Suppressor macrophage treated with lipopolysaccharide for 4 hours (primary cell): ENCODE data around the gene IL1RAP.
"Not testable (repeated sequence)": the region's sequence is repeated elsewhere in the genome, so short reads cannot be mapped to it uniquely, and the experiment has no call there.

Experiments
- DNase-seq: peaks from one replicate; pipeline ENCODE4 v3.0.0-alpha.2; 2020

IL1RAP gene, protein sequence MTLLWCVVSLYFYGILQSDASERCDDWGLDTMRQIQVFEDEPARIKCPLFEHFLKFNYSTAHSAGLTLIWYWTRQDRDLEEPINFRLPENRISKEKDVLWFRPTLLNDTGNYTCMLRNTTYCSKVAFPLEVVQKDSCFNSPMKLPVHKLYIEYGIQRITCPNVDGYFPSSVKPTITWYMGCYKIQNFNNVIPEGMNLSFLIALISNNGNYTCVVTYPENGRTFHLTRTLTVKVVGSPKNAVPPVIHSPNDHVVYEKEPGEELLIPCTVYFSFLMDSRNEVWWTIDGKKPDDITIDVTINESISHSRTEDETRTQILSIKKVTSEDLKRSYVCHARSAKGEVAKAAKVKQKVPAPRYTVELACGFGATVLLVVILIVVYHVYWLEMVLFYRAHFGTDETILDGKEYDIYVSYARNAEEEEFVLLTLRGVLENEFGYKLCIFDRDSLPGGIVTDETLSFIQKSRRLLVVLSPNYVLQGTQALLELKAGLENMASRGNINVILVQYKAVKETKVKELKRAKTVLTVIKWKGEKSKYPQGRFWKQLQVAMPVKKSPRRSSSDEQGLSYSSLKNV

DNA sequence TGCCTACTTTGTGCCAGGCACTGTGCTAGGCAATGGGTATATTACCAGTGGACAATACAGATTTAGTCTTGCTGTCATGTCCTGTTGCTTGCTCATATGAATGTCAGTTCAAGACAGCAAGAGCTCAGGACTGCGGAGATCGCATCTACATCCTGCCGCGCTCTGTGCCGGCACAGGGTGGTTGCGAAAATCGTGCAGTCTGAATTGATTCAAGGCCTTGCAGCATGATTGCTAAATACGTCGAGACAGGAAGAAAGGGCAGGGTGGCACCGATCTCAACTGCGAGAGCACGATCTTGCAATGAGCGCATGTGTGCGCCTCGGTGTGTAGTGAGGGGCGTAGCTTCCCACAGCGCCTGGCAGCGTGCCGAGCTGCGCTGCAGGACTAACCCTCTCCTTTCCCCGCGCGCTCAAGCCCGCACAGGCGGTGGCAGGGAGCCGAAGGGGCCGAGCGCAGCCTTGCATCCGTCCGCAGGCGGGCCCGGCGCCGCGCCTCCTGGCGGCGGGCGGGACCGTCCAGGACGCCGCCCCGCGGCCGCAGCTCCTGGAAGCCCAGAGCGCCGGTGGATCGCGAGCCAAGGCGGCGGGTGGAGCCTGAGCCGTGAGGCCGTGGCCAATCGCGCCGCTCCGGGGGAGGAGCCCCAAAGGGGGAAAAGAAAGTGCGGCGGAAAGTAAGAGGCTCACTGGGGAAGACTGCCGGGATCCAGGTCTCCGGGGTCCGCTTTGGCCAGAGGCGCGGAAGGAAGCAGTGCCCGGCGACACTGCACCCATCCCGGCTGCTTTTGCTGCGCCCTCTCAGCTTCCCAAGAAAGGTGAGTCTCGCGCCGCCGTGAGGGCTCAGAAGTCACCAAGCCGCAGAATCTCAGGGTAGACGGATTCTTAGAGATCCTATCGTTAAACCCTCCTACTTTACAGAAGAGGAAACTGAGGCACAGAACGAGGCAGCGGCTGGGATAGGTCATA, at the start of gene IL1RAP:
TSS of gene IL1RAP (plus strand) at position 677 of the 962 bp plus-strand sequence. CDS start 50,205 bp downstream, outside the sequence.
- peak; percentile 97 for DNase-seq

DNA sequence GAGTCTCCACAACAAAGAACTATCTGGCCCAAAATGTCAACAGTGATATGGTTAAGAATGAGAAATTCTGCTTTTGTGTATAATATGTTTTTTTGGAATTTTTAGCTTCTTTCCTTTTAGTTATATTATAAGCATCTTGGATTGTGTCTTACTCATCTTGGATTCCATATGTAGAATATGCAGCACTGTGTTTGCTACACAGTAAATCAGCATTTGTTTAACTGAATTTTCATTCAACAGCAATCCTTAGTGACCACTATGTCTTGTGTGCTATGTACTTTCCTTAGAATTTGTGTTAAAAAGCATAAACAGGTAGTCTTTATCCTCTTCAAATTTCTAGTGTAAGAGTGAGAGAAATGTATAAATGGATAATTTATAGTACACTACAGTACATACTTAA, 46.0 kb upstream of the IL1RAP start:
- DNase-seq = no peak

DNA sequence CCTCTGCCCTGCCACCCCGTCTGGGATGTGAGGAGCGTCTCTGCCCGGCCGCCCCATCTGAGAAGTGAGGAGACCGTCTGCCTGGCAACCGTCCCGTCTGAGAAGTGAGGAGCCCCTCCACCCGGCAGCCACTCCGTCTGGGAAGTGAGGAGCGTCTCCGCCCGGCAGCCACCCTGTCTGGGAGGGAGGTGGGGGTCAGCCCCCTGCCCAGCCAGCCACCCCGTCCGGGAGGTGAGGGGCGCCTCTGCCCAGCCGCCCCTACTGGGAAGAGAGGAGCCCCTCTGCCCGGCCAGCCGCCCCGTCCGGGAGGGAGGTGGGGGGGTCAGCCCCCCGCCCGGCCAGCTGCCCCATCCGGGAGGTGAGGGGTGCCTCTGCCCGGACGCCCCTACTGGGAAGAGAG, 40.6 kb upstream of the IL1RAP start:
- DNase-seq = not testable (repeated sequence)

DNA sequence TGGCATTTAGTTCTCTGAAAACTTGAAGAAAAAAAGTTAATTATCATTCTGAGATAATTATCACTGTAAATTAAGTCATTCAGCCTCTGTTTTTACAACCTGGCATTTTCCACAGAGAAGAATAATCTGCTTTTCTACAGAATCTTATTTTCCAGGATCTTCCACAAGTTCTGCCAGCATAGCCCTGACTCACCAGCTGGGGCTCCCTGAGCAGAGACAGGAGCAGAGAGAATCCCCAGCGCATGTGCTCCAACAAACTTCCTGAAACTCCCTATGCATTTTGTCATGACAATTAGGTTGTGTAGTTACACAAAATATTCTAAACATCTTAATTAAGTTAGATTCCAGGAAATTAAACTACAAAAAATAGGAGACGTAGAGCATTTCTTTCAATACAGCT, 32.1 kb upstream of the IL1RAP start:
- no peak for DNase-seq

DNA sequence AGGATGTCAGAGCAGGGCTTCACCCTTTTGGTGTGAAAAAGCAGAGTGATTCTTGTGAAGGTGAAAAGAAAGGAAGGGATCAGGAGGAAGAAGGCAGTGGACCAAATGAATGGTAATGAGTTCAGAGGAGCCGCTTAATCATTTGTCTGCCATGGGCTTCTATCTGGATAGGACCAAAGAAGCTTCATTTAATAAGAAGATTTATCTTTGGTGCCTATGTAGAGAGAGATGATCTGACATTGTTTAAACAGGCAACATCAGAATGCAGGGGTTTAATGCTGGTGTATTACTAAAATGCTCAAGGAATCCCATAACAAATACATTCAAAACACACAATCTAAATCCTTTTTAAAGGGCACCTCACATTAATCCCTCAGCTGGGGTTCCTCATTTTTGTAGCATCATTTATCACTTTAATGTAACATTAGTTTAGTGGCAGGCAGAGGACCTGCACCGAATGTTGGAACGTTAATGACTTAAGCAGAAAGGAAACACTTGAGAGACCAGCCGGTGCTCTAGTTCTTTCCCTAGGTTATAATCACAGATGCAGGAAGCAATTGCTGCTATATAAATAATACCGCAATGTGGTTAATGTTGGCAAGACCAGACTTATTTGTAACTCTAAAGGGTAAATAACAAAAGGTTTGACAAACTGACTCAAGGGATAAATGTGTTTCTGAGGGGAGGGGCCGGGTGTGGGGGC, 27.9 kb upstream of the IL1RAP start:
- DNase-seq = no peak

DNA sequence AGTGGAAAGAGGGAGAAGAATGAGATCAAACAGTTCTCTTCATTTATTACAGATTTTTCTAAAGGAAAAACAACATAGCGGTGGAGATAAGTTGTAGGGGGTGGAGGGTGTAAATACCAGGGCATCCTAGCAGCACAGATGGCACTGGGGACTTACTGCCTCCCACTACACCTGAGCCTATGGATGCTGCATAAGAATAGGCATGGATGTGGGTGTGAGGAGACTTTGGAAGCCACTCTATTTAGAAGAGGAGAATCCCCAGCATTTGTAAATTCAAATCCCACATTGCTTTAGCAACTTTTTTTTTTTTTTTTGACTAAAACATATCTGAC, 27.4 kb upstream of the IL1RAP start:
- DNase-seq = no peak

- no peak for DNase-seq
Observed at GRCh38 chr3:190486908-190487607, 26.8 kb upstream of the IL1RAP start.

DNA sequence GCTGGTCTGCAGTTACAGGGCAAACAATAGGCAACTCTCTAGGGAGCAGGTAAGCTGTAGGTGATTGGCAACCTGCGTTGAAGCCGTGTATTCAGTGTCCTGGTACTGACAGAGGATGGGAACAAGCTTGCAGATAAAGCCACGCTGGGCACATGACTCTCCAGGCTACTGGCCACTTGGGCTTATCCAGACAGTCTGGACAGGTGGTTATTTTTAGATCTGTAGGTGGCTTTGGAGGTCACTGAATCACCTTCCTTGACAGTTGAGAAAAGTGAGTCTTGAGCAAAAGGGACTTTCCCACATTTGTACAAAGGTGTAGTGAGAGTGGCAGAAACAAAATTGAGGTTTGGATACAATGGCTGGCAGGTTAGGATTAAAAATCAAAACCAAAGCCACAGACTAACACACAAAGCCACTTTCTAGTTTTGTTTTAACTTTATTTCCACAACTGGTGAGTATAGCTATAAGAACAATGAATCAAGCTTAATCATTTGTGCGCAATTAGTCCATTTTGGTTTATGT, 22.3 kb upstream of the IL1RAP start:
- no peak for DNase-seq

DNA sequence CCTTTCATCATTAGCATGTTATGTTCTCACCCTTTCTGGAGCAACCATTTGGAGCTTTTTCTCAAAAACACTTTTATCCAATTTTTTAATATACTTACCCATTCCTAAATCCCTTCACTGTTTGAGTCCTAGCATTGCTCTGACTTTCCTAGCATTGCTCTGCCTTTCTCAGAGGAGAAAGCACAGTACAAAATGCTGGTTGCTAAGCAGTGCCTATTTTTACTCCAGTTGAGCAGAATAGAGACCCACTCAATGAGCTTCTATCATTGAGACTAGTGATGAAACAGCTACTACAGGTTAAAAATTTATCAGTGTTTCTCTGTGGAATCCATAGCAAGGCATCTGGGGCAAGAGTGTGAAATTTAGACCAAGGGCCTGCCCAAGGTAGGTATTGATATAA, 21.8 kb upstream of the IL1RAP start:
- DNase-seq = no peak

DNA sequence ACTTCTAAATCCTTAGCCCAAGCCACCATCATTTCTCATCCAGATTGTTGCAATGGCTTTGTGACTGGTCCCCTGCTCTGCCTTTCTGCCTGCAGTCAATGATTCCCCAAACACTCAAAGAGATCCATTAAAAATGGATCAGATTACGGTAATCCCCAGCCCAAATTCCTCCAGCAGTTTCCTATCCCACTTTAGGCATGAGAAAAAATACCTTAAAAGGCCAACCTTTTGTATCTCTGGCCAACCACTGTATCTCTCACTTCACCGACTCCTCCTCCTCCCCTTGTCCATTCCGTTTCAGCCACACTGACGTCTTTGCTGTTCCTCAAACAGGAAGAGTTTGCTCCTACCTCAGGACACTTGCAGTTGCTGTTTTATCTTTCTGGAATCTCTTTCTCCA, 20.9 kb upstream of the IL1RAP start:
- no peak for DNase-seq

DNA sequence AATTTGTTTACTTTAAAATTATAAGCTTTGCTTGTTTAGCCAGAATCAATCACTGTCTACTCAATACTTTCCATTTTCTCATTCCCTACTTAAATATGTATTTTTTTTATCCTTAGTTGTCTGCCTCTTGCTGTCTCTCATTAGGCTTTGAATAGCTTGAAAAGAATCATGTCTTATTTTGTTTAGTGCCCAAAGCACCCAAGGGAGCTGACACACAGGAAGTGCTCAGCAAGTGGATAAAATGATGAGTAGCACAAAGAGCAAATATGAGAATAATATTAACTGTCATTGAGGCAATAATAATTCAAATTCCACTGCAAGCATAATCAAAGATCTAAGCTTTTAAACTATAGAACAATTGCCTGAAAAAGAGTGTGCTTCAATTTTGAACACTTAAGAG, 19.0 kb upstream of the IL1RAP start:
- DNase-seq = no peak

GRCh38 chr3:190495354-190495753, 18.5 kb upstream of the IL1RAP start:
- DNase-seq = no peak

DNA sequence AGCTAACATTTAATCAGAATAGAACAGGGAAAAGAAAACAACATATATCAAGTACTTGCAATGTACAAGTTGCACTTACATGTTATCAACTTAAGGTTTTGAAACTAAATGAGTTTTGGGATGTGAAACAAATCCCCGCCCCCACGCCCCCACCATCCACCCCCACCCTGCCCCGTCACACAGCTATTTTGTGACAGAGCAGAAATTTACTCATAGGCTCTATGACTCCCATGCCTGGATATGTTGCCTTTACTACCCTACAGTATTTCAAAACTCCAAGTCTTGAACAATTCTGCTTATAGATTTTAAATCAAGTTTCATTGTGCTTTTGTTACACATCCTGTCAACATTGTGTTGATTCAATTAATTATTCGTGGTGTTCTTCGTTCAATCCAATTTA, 18.1 kb upstream of the IL1RAP start:
- DNase-seq = peak; percentile 85

GRCh38 chr3:190496859-190497258, 17.0 kb upstream of the IL1RAP start:
- DNase-seq = no peak

- no peak for DNase-seq
Observed at GRCh38 chr3:190497811-190498210, 16.1 kb upstream of the IL1RAP start.

DNA sequence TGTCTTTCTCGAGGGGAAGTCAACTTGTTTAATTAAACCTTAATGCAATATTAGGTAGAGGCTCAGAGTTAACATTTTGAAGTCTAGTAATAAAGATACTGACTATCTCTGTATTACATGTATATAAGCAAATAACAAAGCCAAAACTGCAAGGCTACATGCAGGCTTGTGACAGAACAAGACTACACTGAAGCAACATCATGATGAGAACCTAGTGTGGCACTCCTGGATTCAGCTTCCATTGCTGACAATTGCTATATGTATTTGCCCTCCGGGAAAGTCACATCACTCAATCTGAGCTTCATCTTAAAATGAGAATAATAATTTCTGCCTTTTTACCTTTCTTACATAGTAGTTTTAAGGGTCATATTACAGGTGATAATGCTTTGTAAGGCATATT, 15.6 kb upstream of the IL1RAP start:
- DNase-seq = no peak

DNA sequence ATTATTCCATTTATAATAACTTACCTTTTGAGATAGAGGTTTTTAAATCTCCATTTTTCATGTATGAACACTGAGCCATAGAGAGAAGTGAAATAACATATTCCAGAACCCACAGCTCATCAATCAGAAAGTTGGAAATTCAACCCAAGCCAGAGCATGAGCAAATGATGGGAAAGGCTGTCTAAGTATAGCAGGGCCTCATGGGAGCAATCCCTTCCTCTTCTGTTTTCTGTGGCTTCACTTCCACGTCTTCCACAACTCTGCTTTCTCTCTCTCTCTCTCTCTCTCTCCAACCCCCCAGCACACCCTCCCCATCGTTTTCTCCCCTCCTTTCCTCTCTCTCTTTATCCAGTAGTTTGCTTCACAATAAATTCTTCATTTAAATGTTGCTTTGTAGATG, 14.8 kb upstream of the IL1RAP start:
- no peak for DNase-seq

GRCh38 chr3:190502946-190503345, 10.9 kb upstream of the IL1RAP start:
- peak; percentile 42 for DNase-seq

DNA sequence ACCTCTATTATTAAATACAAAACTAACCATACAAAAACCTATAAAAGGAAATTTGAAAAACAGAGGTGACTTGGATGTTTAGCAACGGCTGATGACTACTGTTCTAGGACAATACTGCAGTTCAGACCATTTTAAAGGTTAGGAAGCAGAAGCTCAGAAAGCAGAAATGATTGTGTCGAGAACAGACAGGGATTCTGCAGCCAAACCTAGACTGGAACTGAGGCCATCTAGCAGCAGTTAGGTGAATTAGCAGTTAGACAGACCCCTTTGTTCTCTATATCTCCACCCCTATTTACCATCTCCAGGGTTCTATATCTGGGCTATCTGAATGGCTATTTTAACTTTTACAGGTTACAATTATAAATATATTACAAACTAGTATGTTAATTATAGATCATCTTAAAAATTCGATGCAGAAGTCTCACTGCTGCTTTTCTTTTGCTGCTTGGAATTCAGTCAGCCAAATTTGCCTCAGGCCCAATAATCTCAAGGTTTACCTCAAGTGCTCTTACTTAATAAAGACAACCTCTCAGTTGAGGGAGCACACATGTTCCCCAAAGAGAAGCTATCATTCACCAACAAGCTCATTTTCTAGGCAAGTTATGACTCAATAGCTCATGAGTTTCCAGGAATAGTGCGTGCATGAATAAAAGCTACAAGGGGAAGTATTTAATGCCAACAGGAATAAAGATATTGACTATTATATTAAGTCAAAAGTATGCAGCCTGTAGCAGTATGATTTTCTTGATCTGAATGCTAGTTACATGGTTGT, 9.3 kb upstream of the IL1RAP start:
- DNase-seq = peak; percentile 81

GRCh38 chr3:190505381-190506003, 8.4 kb upstream of the IL1RAP start:
- DNase-seq = no peak

GRCh38 chr3:190506271-190506670, 7.6 kb upstream of the IL1RAP start:
- no peak for DNase-seq
